GM12864 (cell line): ENCODE measurements around the gene TMC8.

Source experiments
- DNase-seq: peaks from one replicate; pipeline ENCODE4 v3.0.0-alpha.2; 2011; ENCODE audit warnings: low read depth
- H3K4me3 ChIP-seq: 2 replicates; pipeline ENCODE4 v1.5.1; 2011; ENCODE audit warnings: mild to moderate bottlenecking, low read depth, low read length, control low read depth
- CTCF ChIP-seq: IDR thresholded peaks from 2 replicates; pipeline ENCODE4 v1.5.1; 2011; ENCODE audit warnings: low read depth, mild to moderate bottlenecking, moderate library complexity, low read length, control low read depth, inconsistent platforms; ENCODE audit errors: missing control alignments

The TMC8 gene

GRCh38 chr17:78180083-78180482, 49.5 kb downstream of the TMC8 start:
- TF ChIP-seq CTCF: no peak
- no peak overlapping the region for H3K4me3 ChIP-seq
- DNase-seq: no peak

GRCh38 chr17:78180508-78180907, 49.9 kb downstream of the TMC8 start:
- TF ChIP-seq CTCF: no peak
- DNase-seq: no peak
- H3K4me3 ChIP-seq: no peak overlapping the region

GRCh38 chr17:78182504-78182903, 51.9 kb downstream of the TMC8 start:
- DNase-seq: no peak
- TF ChIP-seq CTCF: no peak
- H3K4me3 ChIP-seq: no peak overlapping the region

- H3K4me3 ChIP-seq: no peak overlapping the region
- no peak for TF ChIP-seq CTCF
- no peak for DNase-seq
Measured at GRCh38 chr17:78183916-78184315, 53.3 kb downstream of the TMC8 start.

GRCh38 chr17:78184351-78184750, 53.8 kb downstream of the TMC8 start:
- no peak overlapping the region for H3K4me3 ChIP-seq
- no peak for DNase-seq
- no peak for TF ChIP-seq CTCF

GRCh38 chr17:78184868-78185267, 54.3 kb downstream of the TMC8 start:
- no peak overlapping the region for H3K4me3 ChIP-seq
- DNase-seq: no peak
- TF ChIP-seq CTCF: no peak

- DNase-seq: no peak
- H3K4me3 ChIP-seq: peak overlapping the region; percentile 60
- TF ChIP-seq CTCF: no peak
Measured at GRCh38 chr17:78185981-78186691, 55.6 kb downstream of the TMC8 start.
